Retinal pigment epithelial cell (primary cell): ENCODE results near the gene DOK1.

ENCODE experiments used
- DNase-seq: peaks from one replicate; pipeline ENCODE4 v3.0.0-alpha.2; 2010; ENCODE audit warnings: low read depth
- H3K4me3 ChIP-seq: 2 replicates; pipeline ENCODE4 v1.5.1; 2011; ENCODE audit warnings: mild to moderate bottlenecking, low read length, control low read depth, moderate library complexity
- CTCF ChIP-seq: conservative IDR thresholded peaks from 2 replicates; pipeline ENCODE4 v1.5.1; 2011; ENCODE audit warnings: low read depth, low read length, control low read depth, inconsistent platforms

DOK1 gene

GRCh38 chr2:74515981-74516633 is 38.4 kb upstream of the DOK1 start:
- no peak overlapping the region for H3K4me3 ChIP-seq
- DNase-seq, result no peak
- TF ChIP-seq CTCF, result no peak

DNA sequence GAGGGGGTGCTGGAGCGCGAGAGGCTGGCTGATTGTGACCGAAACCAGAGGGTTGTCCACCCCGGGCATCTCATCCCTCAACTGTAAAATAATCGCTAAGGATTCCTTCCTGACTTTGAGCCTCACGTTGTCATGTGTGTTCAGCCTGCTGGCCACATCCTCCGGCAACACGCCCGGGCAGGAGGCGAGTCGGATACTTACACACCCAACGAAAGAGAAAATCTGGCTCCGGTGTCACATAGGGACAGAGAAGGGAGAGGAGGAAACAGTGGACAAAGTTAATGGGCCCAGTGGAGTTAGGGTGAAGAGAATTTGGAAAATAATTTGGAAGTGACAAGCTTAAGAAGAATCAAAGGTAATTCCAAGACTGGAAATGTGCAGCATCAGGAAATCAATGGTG is 37.9 kb upstream of the DOK1 start:
- no peak for DNase-seq
- H3K4me3 ChIP-seq, result no peak overlapping the region
- no peak for TF ChIP-seq CTCF

DNA sequence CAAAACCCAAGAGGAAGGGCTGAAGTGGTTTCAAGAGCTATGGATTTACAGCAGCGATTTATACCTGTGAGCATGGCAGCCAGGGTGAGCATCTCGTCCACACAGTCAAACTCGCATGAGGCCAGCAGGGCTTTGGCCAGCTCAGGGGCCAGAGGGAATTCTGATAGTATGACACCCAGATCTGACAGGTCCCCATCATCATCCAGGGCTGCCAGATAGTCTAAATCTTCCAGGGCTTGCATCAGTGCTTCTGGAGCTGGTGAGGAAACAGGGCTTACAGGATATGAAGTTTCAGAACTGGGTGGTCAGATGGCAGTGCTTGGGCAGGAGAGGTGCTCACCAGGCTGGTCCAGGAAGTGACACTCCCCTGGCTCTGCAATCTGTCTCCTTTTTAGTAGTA is 32.0 kb upstream of the DOK1 start:
- no peak overlapping the region for H3K4me3 ChIP-seq
- TF ChIP-seq CTCF, result no peak
- DNase-seq, result no peak

GRCh38 chr2:74524005-74524404 is 30.5 kb upstream of the DOK1 start:
- TF ChIP-seq CTCF, result no peak
- H3K4me3 ChIP-seq, result no peak overlapping the region
- no peak for DNase-seq

DNA sequence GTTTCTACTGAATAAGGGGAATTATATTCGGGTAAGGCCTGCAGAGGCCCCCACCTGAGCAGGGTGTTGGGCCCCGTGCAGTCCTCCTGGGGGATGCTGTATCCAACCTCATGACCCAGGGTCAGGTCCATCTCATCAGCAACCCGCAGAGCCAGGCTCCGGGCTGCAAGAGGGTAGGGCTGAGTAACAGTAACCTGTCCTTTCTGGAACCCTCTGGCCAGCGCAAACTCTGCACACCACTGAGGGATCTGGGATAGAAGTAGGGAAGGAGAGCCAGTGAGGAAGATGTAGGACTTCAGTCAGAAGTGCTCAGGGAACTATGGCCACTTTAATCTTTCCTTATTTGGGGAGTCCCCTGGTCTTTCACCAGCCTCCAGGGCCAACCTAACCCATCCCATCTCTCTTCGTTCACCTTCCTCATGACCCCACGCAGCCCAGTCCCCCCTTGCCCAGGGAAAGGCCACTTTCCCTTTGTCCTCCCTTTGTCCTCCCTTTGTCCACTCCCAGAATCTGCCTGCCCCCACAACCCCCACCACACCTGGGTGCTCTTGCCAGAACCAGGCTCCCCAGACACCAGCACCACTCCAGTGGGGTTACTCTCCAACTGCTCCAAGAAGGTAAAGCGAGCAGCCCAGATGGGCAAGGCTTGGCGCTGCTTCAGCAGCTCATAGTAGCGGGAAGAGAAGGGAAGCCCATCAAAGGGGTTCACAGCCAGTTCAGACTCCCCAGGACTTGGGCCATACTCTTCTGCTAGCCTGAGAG is 29.4 kb upstream of the DOK1 start:
- DNase-seq, result no peak
- H3K4me3 ChIP-seq, result no peak overlapping the region
- TF ChIP-seq CTCF, result no peak

- TF ChIP-seq CTCF, result no peak
- DNase-seq, result no peak
- no peak within 1 kb of the TSS for H3K4me3 ChIP-seq
These were observed 28.5 kb upstream of the DOK1 start, which contains the start of gene DQX1 for GRCh38 chr2:74525717-74526648. DQX1 (minus strand) TSS chr2:74526231; CDS start chr2:74525729, 502 bp downstream.
